IMR-90 (cell line): ENCODE measurements around the gene MRPS15. TPM values are rescaled to one million over a fixed set of nuclear protein-coding genes. Genes with fewer than 3 reads are reported as not detected.

Source experiments
- ATAC-seq: fragments of 200-7000 bp; cut with Tn5 transposase; 2 replicates; pipeline ENCODE4 v1.9.1; 2020; ENCODE audit warnings: low read depth, mild to moderate bottlenecking, moderate library complexity
- BruUV-seq: library from RNA; stranded (reverse); fragments of 400-500 nt; replicated peaks from 2 replicates; lab custom pipeline; 2021; lab: Mats Ljungman, UMichigan
- CTCF ChIA-PET: fragments of 300-600 bp; formaldehyde crosslinking; extraction: SDS; loops from one replicate; lab custom pipeline; 2021; ENCODE audit warnings: antibody characterized with exemption; lab: Yijun Ruan, JAX
- POLR2A ChIA-PET: fragments of 300-600 bp; sonication (Branson Sonifier 250); formaldehyde crosslinking; loops from one replicate; lab custom pipeline; 2022; ENCODE audit warnings: antibody characterized with exemption; ENCODE audit not compliant: unreplicated experiment; lab: Charles Lee
- DNase-seq: peaks from one replicate; pipeline ENCODE4 v3.0.0; 2013
- H2AFZ ChIP-seq: replicated peaks from 2 replicates; pipeline ENCODE3; 2013; ENCODE audit warnings: low read length, mild to moderate bottlenecking; ENCODE audit not compliant: poor library complexity
- H2AK5ac ChIP-seq: 2 replicates; pipeline ENCODE4 v1.6.1; 2013; ENCODE audit warnings: low read depth, low read length, inconsistent platforms
- H2AK9ac ChIP-seq: replicated peaks from 2 replicates; pipeline ENCODE3; 2013; ENCODE audit warnings: mild to moderate bottlenecking, low read depth, low read length, moderate library complexity; ENCODE audit not compliant: poor library complexity
- H2BK120ac ChIP-seq: 2 replicates; pipeline ENCODE4 v1.6.1; 2013; ENCODE audit warnings: low read depth, low read length, inconsistent platforms
- H2BK15ac ChIP-seq: 3 replicates; pipeline ENCODE4 v1.6.1; 2013; ENCODE audit warnings: low read depth, low read length, inconsistent platforms
- H2BK20ac ChIP-seq: 2 replicates; pipeline ENCODE4 v1.6.1; 2013; ENCODE audit warnings: low read depth, mild to moderate bottlenecking, inconsistent platforms, low read length, moderate library complexity
- H2BK5ac ChIP-seq: 2 replicates; pipeline ENCODE4 v1.6.1; 2013; ENCODE audit warnings: mild to moderate bottlenecking, low read depth, low read length, inconsistent platforms; ENCODE audit not compliant: poor library complexity, severe bottlenecking
- H3K14ac ChIP-seq: replicated peaks from 2 replicates; pipeline ENCODE4 v1.6.1; 2013; ENCODE audit warnings: low read depth, low read length, inconsistent platforms
- H3K18ac ChIP-seq: 2 replicates; pipeline ENCODE4 v1.6.1; 2013; ENCODE audit warnings: low read depth, low read length, control low read depth
- H3K23ac ChIP-seq: 2 replicates; pipeline ENCODE4 v1.6.1; 2013; ENCODE audit warnings: low read depth, low read length, inconsistent platforms
- H3K27ac ChIP-seq: 2 replicates; pipeline ENCODE4 v1.5.1; 2013; ENCODE audit warnings: mild to moderate bottlenecking, control low read depth, low read length; ENCODE audit not compliant: insufficient read depth
- H3K27me3 ChIP-seq: 2 replicates; pipeline ENCODE4 v1.6.1; 2013; ENCODE audit warnings: low read length; ENCODE audit not compliant: control insufficient read depth, insufficient read depth
- H3K36me3 ChIP-seq: 2 replicates; pipeline ENCODE4 v1.6.1; 2013; ENCODE audit warnings: low read length, mixed read lengths; ENCODE audit not compliant: control insufficient read depth, insufficient read depth
- H3K4ac ChIP-seq: 2 replicates; pipeline ENCODE4 v1.6.1; 2013; ENCODE audit warnings: low read depth, low read length, inconsistent platforms
- H3K4me1 ChIP-seq: 2 replicates; pipeline ENCODE4 v1.6.1; 2013; ENCODE audit warnings: low read length, mixed read lengths; ENCODE audit not compliant: control insufficient read depth, insufficient read depth
- H3K4me2 ChIP-seq: 2 replicates; pipeline ENCODE4 v1.6.1; 2013; ENCODE audit warnings: low read depth, mild to moderate bottlenecking, control low read depth, low read length, moderate library complexity
- H3K4me3 ChIP-seq: 2 replicates; pipeline ENCODE4 v1.5.1; 2013; ENCODE audit warnings: low read depth, mild to moderate bottlenecking, control low read depth, low read length, moderate library complexity; ENCODE audit not compliant: insufficient read depth
- H3K56ac ChIP-seq: 2 replicates; pipeline ENCODE4 v1.6.1; 2013; ENCODE audit warnings: low read length, inconsistent platforms; ENCODE audit not compliant: insufficient read depth; ENCODE audit errors: extremely low read depth
- H3K79me1 ChIP-seq, 2 experiments: 2 replicates each; pipeline ENCODE4 v1.6.1; 2013; ENCODE audit warnings: low read length in 2 of 2, inconsistent platforms in 1 of 2, low read depth in 1 of 2
- H3K9ac ChIP-seq: 2 replicates; pipeline ENCODE4 v1.6.1; 2013; ENCODE audit warnings: low read depth, low read length, control low read depth
- H3K9me1 ChIP-seq: 2 replicates; pipeline ENCODE4 v1.6.1; 2013; ENCODE audit warnings: low read length, inconsistent platforms; ENCODE audit not compliant: insufficient read depth
- H3K9me3 ChIP-seq: 2 replicates; pipeline ENCODE4 v1.6.1; 2013; ENCODE audit warnings: low read length; ENCODE audit not compliant: control insufficient read depth, insufficient read depth
- H4K20me1 ChIP-seq: 2 replicates; pipeline ENCODE4 v1.6.1; 2013; ENCODE audit warnings: low read length, inconsistent platforms; ENCODE audit not compliant: insufficient read depth
- H4K5ac ChIP-seq: 2 replicates; pipeline ENCODE4 v1.6.1; 2013; ENCODE audit warnings: mild to moderate bottlenecking, low read depth, low read length, control low read depth
- H4K8ac ChIP-seq, 2 experiments: 2 replicates each; pipeline ENCODE4 v1.6.1; 2013; ENCODE audit warnings: low read depth in 2 of 2, low read length in 2 of 2, control low read depth in 1 of 2, inconsistent platforms in 1 of 2
- H4K91ac ChIP-seq: 2 replicates; pipeline ENCODE4 v1.6.1; 2013; ENCODE audit warnings: low read depth, low read length, inconsistent platforms; ENCODE audit not compliant: insufficient read depth
- BHLHE40 ChIP-seq: fragments of 150-350 bp; IDR thresholded peaks from 2 replicates; pipeline ENCODE4 v1.6.1; 2016; ENCODE audit warnings: mild to moderate bottlenecking, low read depth, low read length
- CTCF ChIP-seq: conservative IDR thresholded peaks from 2 replicates; pipeline ENCODE4 v1.5.1; 2012; ENCODE audit warnings: mild to moderate bottlenecking, low read depth, low read length, improper control_type of control experiment
- MAFK ChIP-seq: IDR thresholded peaks from 2 replicates; pipeline ENCODE4 v1.6.1; 2012; ENCODE audit warnings: low read depth, low read length, improper control_type of control experiment
- MAZ ChIP-seq: IDR thresholded peaks from 2 replicates; pipeline ENCODE4 v1.6.1; 2012; ENCODE audit warnings: low read depth, mild to moderate bottlenecking, low read length, improper control_type of control experiment, moderate library complexity, borderline replicate concordance
- MXI1 ChIP-seq: IDR thresholded peaks from 2 replicates; pipeline ENCODE4 v1.6.1; 2012; ENCODE audit warnings: low read depth, mild to moderate bottlenecking, low read length, moderate library complexity, borderline replicate concordance
- RAD21 ChIP-seq: IDR thresholded peaks from 2 replicates; pipeline ENCODE4 v1.6.1; 2012; ENCODE audit warnings: low read length, improper control_type of control experiment
- RCOR1 ChIP-seq: IDR thresholded peaks from 2 replicates; pipeline ENCODE4 v1.6.1; 2012; ENCODE audit warnings: mild to moderate bottlenecking, low read length, improper control_type of control experiment; ENCODE audit not compliant: insufficient replicate concordance
- SMC3 ChIP-seq: fragments of 150-350 bp; IDR thresholded peaks from 2 replicates; pipeline ENCODE4 v1.6.1; 2016; ENCODE audit warnings: low read depth, mild to moderate bottlenecking, antibody characterized with exemption, low read length, moderate library complexity
- dilution Hi-C: fragments of 300-500 bp; cut with HindIII; formaldehyde crosslinking; loops from one replicate; pipeline ENCODE4 v1.14.3; 2018; ENCODE audit warnings: low sequenced_read_pairs; ENCODE audit not compliant: unreplicated experiment
- in situ Hi-C: fragments of 300-500 bp; cut with MboI; formaldehyde crosslinking; loops from 3 replicates; pipeline ENCODE4 v1.14.3; 2019; ENCODE audit warnings: low sequenced_read_pairs, inconsistent platforms, mixed read lengths
- intact Hi-C: fragments of 100-400 bp; cut with micrococcal nuclease; formaldehyde crosslinking; loops from 2 replicates; pipeline ENCODE4 v1.10.0; 2022
- polyA plus RNA-seq, 3 experiments: library from polyadenylated mRNA; depleted of rRNA; stranded (reverse); fragments of >200 nt; gene quantifications; 2 replicates each; pipeline ENCODE4 v1.2.3, GENCODE V29; 2012; ENCODE audit warnings: low replicate concordance in 1 of 3
- total RNA-seq: library from RNA; depleted of rRNA; stranded (reverse); fragments of >200 nt; gene quantifications from 2 replicates; pipeline ENCODE4 v1.2.3, GENCODE V29; 2012

MRPS15 gene
- total and polyA plus RNA-seq, 2 of the 4 experiments (the other 2 are of a cell fraction), result 46.1 to 77.9 TPM

- intact Hi-C loops (no loop called here), dilution Hi-C loops (no loop called here), in situ Hi-C loops (no loop called here)
- no peak overlapping the region for H2BK120ac ChIP-seq
- no peak overlapping the region for H2AK9ac ChIP-seq
- H3K79me1 ChIP-seq, result peaks cover 0 to 11% of the 10 kb centered on the region in 2 experiments; a peak in 2 of 4 replicates
- H3K27ac ChIP-seq, result no peak overlapping the region
- no peak overlapping the region for H2BK20ac ChIP-seq
- H3K18ac ChIP-seq, result no peak overlapping the region
- no peak overlapping the region for H2AK5ac ChIP-seq
- BruUV-seq, result no TSS peak
- no peak overlapping the region for H2BK15ac ChIP-seq
- no peaks in the 10 kb centered on the region for H3K36me3 ChIP-seq
- CTCF ChIA-PET, result no interaction called here
- no peak overlapping the region for H3K23ac ChIP-seq
- no peak overlapping the region for H3K4me2 ChIP-seq
- no peak overlapping the region for H3K4ac ChIP-seq
- no peak overlapping the region for H4K91ac ChIP-seq
- H4K8ac ChIP-seq, result no peak overlapping the region
- no peak overlapping the region for H3K14ac ChIP-seq
- TF ChIP-seq SMC3 (no peak), RCOR1 (no peak), RAD21 (no peak), MAZ (no peak), BHLHE40 (no peak), MXI1 (no peak), CTCF (no peak), MAFK (no peak)
- no peaks in the 10 kb centered on the region for H3K9me3 ChIP-seq
- POLR2A ChIA-PET, result no interaction called here
- H4K5ac ChIP-seq, result no peak overlapping the region
- no peaks in the 10 kb centered on the region for H3K27me3 ChIP-seq
- no peak overlapping the region for H2BK5ac ChIP-seq
- DNase-seq (no peak), ATAC-seq (no peak)
- peaks cover 2% of the 10 kb centered on the region; the same call in 1 of the 2 replicates for H3K4me1 ChIP-seq
- no peaks in the 10 kb centered on the region for H3K9me1 ChIP-seq
- no peak overlapping the region for H3K9ac ChIP-seq
- H2AFZ ChIP-seq, result no peak overlapping the region
- H3K56ac ChIP-seq, result no peak overlapping the region
- no peaks in the 10 kb centered on the region for H4K20me1 ChIP-seq
- no peak overlapping the region for H3K4me3 ChIP-seq
Measured at GRCh38 chr1:36447450-36447849, 16.7 kb downstream of the MRPS15 start.
